Endothelial cell of umbilical vein (primary cell): ENCODE data around the gene TRANK1. TPM values are rescaled to one million over a fixed set of nuclear protein-coding genes. Genes with fewer than 3 reads are reported as not detected.
"Not testable (repeated sequence)": the region's sequence is repeated elsewhere in the genome, so short reads cannot be mapped to it uniquely, and the experiment has no call there.

ENCODE experiments used
- BruUV-seq: library from RNA; stranded (reverse); fragments of 400-500 nt; replicated peaks from 2 replicates; lab custom pipeline; 2021; lab: Mats Ljungman, UMichigan
- CTCF ChIA-PET: fragments of 300-600, 350-600 bp; sonication (Branson Sonifier 250); formaldehyde crosslinking; loops from one replicate; lab custom pipeline; 2021; ENCODE audit warnings: antibody characterized with exemption, inconsistent platforms; lab: Charles Lee
- POLR2A ChIA-PET: fragments of 300-600, 350-600 bp; sonication (Branson Sonifier 250); formaldehyde crosslinking; loops from one replicate; lab custom pipeline; 2021; ENCODE audit warnings: antibody characterized with exemption, inconsistent platforms; lab: Charles Lee
- DNase-seq: peaks from one replicate; pipeline ENCODE4 v3.0.0-alpha.2; 2011; ENCODE audit warnings: low read depth, low spot score
- FAIRE-seq: peaks from 2 replicates; lab custom pipeline; 2011; peaks lifted over from hg19 to GRCh38; lab: Jason Lieb, UNC
- H2AFZ ChIP-seq: 2 replicates; pipeline ENCODE4 v1.6.0; 2012; ENCODE audit warnings: low read depth, low read length, control low read depth, inconsistent platforms
- H3K27ac ChIP-seq: 2 replicates; pipeline ENCODE4 v1.5.1; 2011; ENCODE audit warnings: low read depth, mild to moderate bottlenecking, control low read depth, low read length, moderate library complexity; ENCODE audit not compliant: insufficient read depth
- H3K27me3 ChIP-seq, 2 experiments: 2 replicates each; pipeline versions ENCODE4 v1.6.0 to v1.6.1; 2011; ENCODE audit warnings: low read length in 2 of 2, mixed read lengths in 1 of 2; ENCODE audit not compliant: control insufficient read depth in 2 of 2, insufficient read depth in 2 of 2
- H3K36me3 ChIP-seq, 2 experiments: 2 replicates in 1 of 2; 3 replicates in 1 of 2; pipeline ENCODE4 v1.5.1; 2011; ENCODE audit warnings: low read length in 2 of 2, mild to moderate bottlenecking in 1 of 2, moderate library complexity in 1 of 2; ENCODE audit not compliant: control insufficient read depth in 2 of 2, insufficient read depth in 2 of 2; ENCODE audit errors: extremely low read depth in 1 of 2
- H3K4me1 ChIP-seq: 3 replicates; pipeline ENCODE4 v1.5.1; 2011; ENCODE audit warnings: mild to moderate bottlenecking, low read length; ENCODE audit not compliant: control insufficient read depth, insufficient read depth; ENCODE audit errors: extremely low read depth
- H3K4me2 ChIP-seq: 2 replicates; pipeline ENCODE4 v1.6.1; 2011; ENCODE audit warnings: low read length, control low read depth, mixed read lengths; ENCODE audit not compliant: insufficient read depth
- H3K4me3 ChIP-seq, 3 experiments: fragments of 200-600 bp in 1 of 3; sonication (generic), shearing (Covaris generic) in 1 of 3; replicated peaks in 1 of 3; 2 replicates each; pipeline ENCODE4 v1.5.1; 2011 to 2016; ENCODE audit warnings: control low read depth in 3 of 3, low read length in 3 of 3, mild to moderate bottlenecking in 2 of 3, inconsistent platforms in 1 of 3, low read depth in 1 of 3, moderate library complexity in 1 of 3; ENCODE audit not compliant: insufficient read depth in 1 of 3
- H3K79me2 ChIP-seq: 2 replicates; pipeline ENCODE4 v1.6.0; 2012; ENCODE audit warnings: low read length, inconsistent platforms; ENCODE audit not compliant: control insufficient read depth, insufficient read depth
- H3K9ac ChIP-seq: replicated peaks from 2 replicates; pipeline ENCODE3; 2011; ENCODE audit warnings: low read length, control low read depth; ENCODE audit not compliant: insufficient read depth; ENCODE audit errors: extremely low read depth
- H3K9me1 ChIP-seq: replicated peaks from 3 replicates; pipeline ENCODE4 v1.6.0; 2011; ENCODE audit warnings: mild to moderate bottlenecking, low read length; ENCODE audit not compliant: control insufficient read depth, insufficient read depth; ENCODE audit errors: extremely low read depth
- H3K9me3 ChIP-seq: replicated peaks from 2 replicates; pipeline ENCODE4 v1.5.1; 2012; ENCODE audit warnings: low read length, inconsistent platforms; ENCODE audit not compliant: control insufficient read depth, insufficient read depth
- H4K20me1 ChIP-seq: replicated peaks from 2 replicates; pipeline ENCODE3; 2011; ENCODE audit warnings: mild to moderate bottlenecking, low read length; ENCODE audit not compliant: control insufficient read depth, insufficient read depth; ENCODE audit errors: extremely low read depth
- EZH2 ChIP-seq: IDR thresholded peaks from 2 replicates; pipeline ENCODE4 v1.6.1; 2012; ENCODE audit warnings: borderline replicate concordance, low read depth, mild to moderate bottlenecking, moderate library complexity, low read length, inconsistent platforms; ENCODE audit not compliant: severe bottlenecking
- FOS ChIP-seq: IDR thresholded peaks from 2 replicates; pipeline ENCODE4 v1.6.1; 2011; ENCODE audit warnings: mild to moderate bottlenecking, low read length, moderate library complexity, borderline replicate concordance; ENCODE audit not compliant: insufficient read depth
- GATA2 ChIP-seq: IDR thresholded peaks from 2 replicates; pipeline ENCODE4 v1.7.0; 2011; ENCODE audit warnings: low read depth, mild to moderate bottlenecking, moderate library complexity, mixed read lengths, low read length; ENCODE audit not compliant: insufficient read length, insufficient read depth
- JUN ChIP-seq: IDR thresholded peaks from 2 replicates; pipeline ENCODE4 v1.6.1; 2011; ENCODE audit warnings: borderline replicate concordance, low read depth; ENCODE audit not compliant: insufficient read length, insufficient read depth
- MAX ChIP-seq: IDR thresholded peaks from 2 replicates; pipeline ENCODE4 v1.6.1; 2011; ENCODE audit not compliant: insufficient read depth, insufficient read length
- MYC ChIP-seq: IDR thresholded peaks from one replicate; pipeline ENCODE4 v1.6.1; 2011; ENCODE audit warnings: mild to moderate bottlenecking, low read depth, low read length
- POLR2AphosphoS5 ChIP-seq: IDR thresholded peaks from 2 replicates; pipeline ENCODE4 v1.6.1; 2012; ENCODE audit warnings: low read depth, mild to moderate bottlenecking, control low read depth, low read length, moderate library complexity; ENCODE audit not compliant: insufficient read depth
- dilution Hi-C: fragments of 300-500 bp; cut with MboI; formaldehyde crosslinking; loops from one replicate; pipeline ENCODE4 v1.15.0; 2019; ENCODE audit warnings: low sequenced_read_pairs; ENCODE audit not compliant: extremely low pct_ligation_motif_present
- intact Hi-C: fragments of 100-400 bp; cut with micrococcal nuclease; formaldehyde crosslinking; loops from one replicate; pipeline ENCODE4 v1.10.0; 2022
- polyA plus RNA-seq, 4 experiments: library from polyadenylated mRNA; depleted of rRNA in 3 of 4; stranded (reverse) in 3 of 4; unstranded in 1 of 4; fragments of >200 nt; gene quantifications; 2 replicates each; pipeline versions ENCODE4 v1.2.1 to v1.2.3, GENCODE V29; 2011 to 2012; ENCODE audit warnings: missing spikeins in 1 of 4
- total RNA-seq: library from RNA; stranded (reverse); gene quantifications from 2 replicates; pipeline ENCODE4 v1.2.3, GENCODE V29; 2021

Gene TRANK1
- total and polyA plus RNA-seq, 2 donors (not counting 3 experiments of a cell fraction or from before 2014, with no cell fraction given), result 4.6 to 14.4 TPM

DNA sequence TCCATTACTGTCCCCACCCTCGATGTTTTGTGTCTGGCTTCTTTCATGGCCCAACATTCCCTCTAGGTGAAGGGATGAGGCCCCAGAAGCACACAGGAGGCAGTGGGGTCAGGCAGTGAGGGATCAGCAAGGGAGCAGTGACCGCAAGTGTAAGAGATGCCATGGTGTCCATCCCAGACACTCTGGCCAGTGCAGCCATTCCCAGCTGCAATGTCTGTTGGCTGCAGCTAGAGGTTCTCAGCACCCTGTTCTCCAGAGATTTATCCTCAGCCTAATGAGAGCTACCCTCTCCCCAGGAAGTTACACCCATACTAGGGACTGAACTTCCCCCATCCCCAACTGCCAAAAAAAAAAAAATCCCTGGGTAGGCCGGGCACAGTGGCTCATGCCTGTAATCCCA is 40.2 kb downstream of the TRANK1 start:
- no peak for TF ChIP-seq JUN
- TF ChIP-seq MAX, result no peak
- TF ChIP-seq POLR2AphosphoS5, result no peak
- no peak for TF ChIP-seq MYC
- TF ChIP-seq EZH2, result no peak
- TF ChIP-seq FOS, result no peak
- TF ChIP-seq GATA2, result no peak
- Histone ChIP-seq H3K9ac (no peak overlapping the region), H3K27ac (no peak overlapping the region), H4K20me1 (no peaks in the 10 kb centered on the region), H2AFZ (no peak overlapping the region), H3K36me3 (no peaks in the 10 kb centered on the region), H3K79me2 (no peaks in the 10 kb centered on the region), H3K4me2 (no peak overlapping the region), H3K27me3 (no peaks in the 10 kb centered on the region), H3K9me1 (no peaks in the 10 kb centered on the region), H3K4me3 (no peak overlapping the region), H3K4me1 (peaks cover 25% of the 10 kb centered on the region), H3K9me3 (no peaks in the 10 kb centered on the region)
- POLR2A ChIA-PET, result no interaction called here
- DNase-seq (no peak), FAIRE-seq (no peak)
- CTCF ChIA-PET, result interaction anchor here (0.6 to 5.4 kb wide), 7 partner anchors 11 to 88 kb away, joined by 3 to 71 read pairs (median 4); partner anchors contain the start of genes EPM2AIP1 and MLH1
- no TSS peak for BruUV-seq
- dilution Hi-C loops (no loop called here), intact Hi-C loops (loop anchor here (5.0 kb wide), 1 partner anchor 278 kb away; no protein-coding TSS in a partner anchor)

GRCh38 chr3:36904065-36904464 is 40.8 kb downstream of the TRANK1 start:
- H3K4me2 ChIP-seq, H3K27me3 ChIP-seq, H3K36me3 ChIP-seq, DNase-seq, H3K9ac ChIP-seq, H3K9me3 ChIP-seq, H4K20me1 ChIP-seq, H2AFZ ChIP-seq, POLR2A ChIA-PET, H3K27ac ChIP-seq, intact Hi-C loops, H3K4me3 ChIP-seq, H3K79me2 ChIP-seq, H3K9me1 ChIP-seq, FAIRE-seq, dilution Hi-C loops, BruUV-seq: not testable (repeated sequence)
- peaks cover 24% of the 10 kb centered on the region for H3K4me1 ChIP-seq
- CTCF ChIA-PET, result interaction anchor here (0.6 to 5.4 kb wide), 6 partner anchors 19 to 89 kb away, joined by 3 to 71 read pairs (median 4); partner anchors contain the start of genes EPM2AIP1 and MLH1
